GM12891 (cell line): ENCODE results near the gene PPP2R2B.

Experiments
- POLR2A ChIP-seq: IDR thresholded peaks from 2 replicates; pipeline ENCODE4 v1.6.1; 2011; ENCODE audit warnings: low read depth, low read length, control low read depth
- SPI1 ChIP-seq: IDR thresholded peaks from 2 replicates; pipeline ENCODE4 v1.6.1; 2011; ENCODE audit warnings: low read depth, low read length, control low read depth

GRCh38 chr5:146761811-146762210 is 116.7 kb downstream of the PPP2R2B start:
- TF ChIP-seq POLR2A (no peak), SPI1 (no peak)
